Activated CD8-positive, alpha-beta memory T cell treated with anti-CD3 and anti-CD28 coated beads, Interleukin-2, amount 50 U/mL, for 48 hours (primary cell): ENCODE results near the gene TBC1D19.
"Not testable (repeated sequence)": the region's sequence is repeated elsewhere in the genome, so short reads cannot be mapped to it uniquely, and the experiment has no call there.

ENCODE experiments used
- DNase-seq: peaks from one replicate; pipeline ENCODE4 v3.0.0-alpha.2; 2020

Gene TBC1D19

DNA sequence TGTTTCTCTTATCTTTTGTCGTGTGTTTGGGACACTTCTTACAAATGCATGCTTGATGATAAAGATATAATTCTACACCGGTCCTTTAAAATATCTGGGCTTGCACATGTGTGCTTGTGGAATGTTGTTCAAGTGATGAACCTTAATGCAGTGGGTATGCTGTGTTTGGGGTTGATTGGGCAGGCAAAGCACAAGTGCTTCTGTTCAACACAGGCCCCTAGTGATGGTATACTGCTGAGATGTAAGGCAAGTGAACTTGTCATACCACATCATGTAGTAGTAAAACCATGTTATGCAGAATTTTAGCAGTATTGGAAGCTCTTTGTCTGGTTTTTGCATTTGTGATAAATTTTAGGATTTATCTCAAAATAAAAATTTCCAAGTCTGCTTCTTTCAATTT, 23.9 kb downstream of the TBC1D19 start:
- DNase-seq, result no peak

DNA sequence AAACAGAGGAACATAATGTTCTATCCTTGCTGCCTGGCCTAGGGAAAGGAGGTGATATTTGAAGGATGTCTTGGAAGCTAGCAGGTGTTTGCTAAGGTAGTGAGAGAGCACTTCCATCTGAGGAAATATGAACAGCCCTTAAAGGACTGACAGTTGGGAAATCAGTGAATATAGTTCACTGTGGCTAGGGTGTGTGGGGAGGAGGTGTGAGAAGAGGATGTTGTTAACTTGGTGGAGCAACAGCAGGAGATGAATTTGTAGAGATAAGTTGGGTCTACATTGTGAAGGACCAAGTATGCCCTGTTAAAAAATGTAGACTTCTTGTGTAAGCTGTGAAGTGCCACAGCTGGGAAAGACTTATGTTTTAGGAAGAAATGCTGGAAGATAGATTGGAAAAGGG, 25.5 kb downstream of the TBC1D19 start:
- DNase-seq, result no peak

DNA sequence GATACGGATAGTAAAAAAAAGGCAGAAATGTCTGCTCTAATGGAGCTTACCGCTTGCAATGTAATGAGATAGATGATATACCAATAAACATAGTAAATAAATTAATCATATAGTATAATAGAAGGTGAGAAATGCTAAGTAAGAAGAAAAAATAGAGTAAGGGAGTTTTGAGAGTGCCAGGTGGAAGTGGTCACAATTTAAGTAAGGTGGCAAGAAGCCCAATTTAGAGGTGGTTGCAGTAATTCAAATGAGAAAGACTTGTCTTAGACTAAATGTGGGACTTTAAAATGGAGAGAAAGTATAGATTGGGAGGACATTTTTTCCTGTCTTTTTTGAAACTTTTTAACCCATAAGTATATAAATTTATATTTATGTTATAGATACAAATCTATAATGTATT, 26.0 kb downstream of the TBC1D19 start:
- no peak for DNase-seq

DNA sequence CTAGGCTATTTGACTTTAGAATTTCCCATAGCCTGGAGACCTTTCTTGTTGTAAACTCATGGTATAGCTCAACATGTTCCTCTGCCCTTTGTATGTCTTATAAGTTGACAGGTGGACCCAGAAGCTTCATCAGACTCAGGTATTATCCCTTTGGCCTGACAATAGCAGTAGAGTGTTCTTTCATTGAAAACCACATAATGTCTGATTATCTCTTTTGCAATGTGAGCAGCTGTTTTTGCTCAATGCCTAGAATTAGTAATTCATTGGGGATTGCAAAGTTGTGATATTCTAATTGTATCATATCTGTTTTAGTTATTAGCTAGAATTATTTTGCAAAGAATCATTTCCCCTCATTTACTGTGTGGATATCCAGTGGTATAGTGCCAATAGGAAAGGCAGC, 27.5 kb downstream of the TBC1D19 start:
- no peak for DNase-seq

DNA sequence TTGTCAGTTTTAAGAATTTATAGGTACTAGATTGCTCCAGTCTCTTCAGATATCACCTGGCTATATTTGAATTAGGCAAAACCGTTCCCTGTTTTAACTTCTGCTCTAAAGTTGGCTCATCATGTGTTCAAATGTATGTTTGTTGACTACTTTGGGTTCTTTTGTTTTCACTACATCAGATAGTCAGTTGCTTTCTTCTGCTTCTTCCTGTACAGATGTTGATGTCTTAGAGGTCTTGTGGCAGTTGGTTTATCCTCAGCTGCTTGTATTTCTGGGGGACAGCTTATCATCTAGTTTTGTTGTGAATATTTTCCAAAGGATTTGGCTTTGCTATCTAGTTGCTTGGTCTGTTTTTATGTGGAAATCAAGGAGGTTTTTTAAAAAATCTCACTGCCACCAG, 28.0 kb downstream of the TBC1D19 start:
- DNase-seq, result no peak

DNA sequence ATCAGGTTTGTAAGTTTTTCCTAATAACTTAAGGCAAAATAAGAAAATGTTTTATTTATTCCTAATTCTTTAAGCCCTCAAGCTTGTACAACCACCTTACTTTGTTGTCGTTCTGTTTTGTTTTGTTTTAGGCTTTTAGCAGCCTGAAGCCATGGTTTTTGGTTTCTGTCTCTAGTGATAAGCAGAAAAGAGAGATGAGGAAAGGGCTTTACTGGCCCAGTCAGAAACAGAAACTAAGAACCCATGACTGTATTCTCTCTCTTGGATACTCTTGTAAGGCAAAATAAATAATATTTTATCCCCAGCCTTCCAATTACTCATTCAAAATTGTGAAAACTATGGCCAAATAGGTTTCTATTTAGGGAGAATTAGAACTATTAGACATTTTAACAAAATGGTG, 29.4 kb downstream of the TBC1D19 start:
- DNase-seq, result no peak

DNA sequence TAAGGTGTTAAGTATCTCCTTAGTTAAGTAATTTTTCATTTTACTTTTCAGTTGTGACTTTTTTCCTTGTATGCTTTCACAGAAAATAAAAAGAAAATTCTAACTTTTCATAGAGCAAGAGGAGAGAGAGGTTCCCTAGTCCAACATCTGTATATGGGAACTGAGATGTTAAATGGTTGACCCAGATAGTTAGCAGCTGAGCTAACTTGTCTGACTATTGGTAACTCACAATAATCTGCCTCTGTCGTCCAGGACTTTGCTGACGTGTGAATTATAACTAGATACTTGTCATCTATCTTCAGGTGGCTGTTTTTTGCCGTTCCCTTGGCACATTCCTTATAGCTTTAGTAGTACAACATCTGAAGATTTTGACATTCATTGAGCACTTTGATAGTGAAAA, 29.9 kb downstream of the TBC1D19 start:
- DNase-seq, result no peak

DNA sequence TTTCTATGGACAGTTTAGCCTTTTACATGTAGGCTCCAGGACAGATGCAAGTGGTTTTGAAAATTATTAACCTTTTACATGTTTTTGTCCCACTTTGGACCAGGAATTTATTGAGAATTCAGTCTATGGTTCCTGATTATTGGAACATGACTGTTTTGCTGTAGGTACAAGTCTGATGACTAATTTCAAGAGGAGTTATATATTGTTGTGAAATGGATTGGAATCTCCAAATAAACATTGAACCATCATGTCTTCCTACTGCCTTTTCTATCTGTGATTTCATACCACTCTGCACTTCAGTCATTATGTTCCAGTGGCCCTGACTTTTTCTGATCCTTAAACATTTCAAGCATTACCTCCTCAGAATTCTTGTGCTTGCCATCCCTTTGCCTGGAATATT, 35.9 kb downstream of the TBC1D19 start:
- DNase-seq, result no peak

DNA sequence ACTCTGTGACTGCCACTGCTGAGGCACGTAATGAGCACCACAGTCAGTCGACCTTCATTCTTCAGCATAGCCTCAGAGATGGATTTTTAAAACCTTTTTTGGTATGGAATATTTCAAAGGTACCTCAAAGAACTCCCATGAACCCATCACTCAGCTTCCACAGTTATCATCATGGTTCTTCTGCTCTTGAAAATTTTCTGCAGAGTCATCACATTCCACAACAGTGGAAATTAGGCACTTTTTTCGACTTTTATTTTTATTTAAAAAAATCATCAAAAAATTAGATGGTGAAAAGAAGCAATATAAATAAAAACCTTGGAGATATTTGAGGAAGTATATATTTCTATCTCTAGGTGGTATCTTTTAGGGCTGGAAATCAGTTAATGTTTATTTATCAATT, 37.5 kb downstream of the TBC1D19 start:
- no peak for DNase-seq

DNA sequence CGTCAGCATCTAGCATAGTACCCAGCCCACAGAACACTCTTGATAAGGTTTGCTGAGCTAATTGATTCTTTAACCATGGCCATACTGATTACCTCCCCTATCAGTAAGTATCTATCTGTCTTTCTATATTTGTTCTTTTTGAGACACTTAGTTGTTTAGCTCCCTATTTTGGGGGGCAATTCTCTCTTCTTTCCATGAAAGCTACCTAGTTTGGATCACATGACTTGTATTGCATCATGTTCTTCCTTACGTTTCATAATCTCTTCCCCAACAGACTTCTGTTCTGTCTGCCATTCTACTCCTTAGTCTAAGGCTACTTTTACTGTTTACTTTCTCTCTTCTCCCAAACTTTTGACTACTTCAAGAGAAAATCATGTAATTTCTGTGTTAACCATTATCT, 39.0 kb downstream of the TBC1D19 start:
- no peak for DNase-seq

DNA sequence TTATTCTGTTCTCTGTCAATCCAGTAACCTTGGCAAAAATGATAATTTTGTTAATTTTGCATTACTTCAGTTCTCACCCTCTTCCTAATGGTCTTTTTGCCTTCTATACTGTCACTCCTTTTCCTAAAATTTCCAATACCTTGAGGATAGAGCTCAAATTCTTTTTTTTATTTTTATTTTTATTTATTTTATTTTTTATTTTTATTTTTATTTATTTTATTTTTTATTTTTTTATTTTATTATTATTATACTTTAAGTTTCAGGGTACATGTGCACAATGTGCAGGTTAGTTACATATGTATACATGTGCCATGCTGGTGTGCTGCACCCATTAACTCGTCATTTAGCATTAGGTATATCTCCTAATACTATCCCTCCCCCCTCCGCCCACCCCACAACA, 42.8 kb downstream of the TBC1D19 start:
- DNase-seq, result not testable (repeated sequence)

DNA sequence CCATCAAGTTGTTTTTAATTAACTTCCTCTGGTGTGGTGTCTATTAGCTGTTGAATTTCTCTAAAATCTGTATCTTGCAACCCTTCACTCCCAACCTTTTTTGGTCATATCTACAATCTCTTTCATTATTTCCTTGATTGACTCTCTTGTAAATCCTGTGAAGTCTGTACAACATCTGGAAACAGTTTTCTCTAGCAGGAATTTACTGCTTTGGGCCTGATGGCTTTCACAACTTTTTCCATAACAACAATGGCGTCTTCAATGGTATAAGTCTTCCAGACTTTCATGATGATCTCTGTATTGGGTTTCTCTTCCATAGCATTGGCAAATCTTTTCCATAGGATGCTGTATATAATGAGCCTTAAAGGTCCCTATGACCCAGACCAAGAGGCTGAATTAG, 49.0 kb downstream of the TBC1D19 start:
- DNase-seq, result no peak

DNA sequence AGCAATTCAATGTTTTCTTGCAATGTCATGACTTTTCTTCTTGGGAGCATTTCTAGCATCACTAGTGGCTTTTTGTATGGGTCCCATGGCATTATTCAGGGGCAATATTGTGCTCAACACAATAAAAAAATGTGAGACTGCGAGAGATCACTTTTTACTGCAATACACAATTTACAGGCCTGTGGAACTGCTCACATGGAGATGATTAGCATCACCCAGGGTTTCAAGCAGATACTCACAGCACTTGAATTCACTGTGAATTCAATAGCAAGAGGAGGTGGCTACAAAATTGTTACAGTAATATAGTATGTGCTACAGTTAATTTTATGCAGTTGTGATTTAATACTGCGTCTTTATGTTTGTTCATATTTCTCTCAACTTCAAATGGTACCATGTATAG, 50.4 kb downstream of the TBC1D19 start:
- no peak for DNase-seq

DNA sequence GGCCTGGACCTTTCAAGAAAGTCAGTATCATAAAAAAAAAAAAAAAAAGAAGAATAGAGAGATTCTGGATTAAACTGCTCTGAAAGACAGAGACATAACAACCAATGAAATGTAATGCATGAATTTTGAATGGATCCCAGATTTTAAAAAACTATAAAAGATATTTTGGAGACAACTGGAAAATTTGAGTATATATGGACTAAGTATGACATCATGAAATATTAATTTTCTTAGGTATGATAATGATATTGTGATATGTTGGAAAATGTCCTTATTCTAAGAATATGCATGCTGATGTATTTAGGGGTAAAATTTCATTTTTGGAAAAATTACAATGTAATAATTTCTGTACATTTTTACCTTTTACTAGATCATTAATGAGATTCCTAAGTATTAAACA, 52.6 kb downstream of the TBC1D19 start:
- no peak for DNase-seq

DNA sequence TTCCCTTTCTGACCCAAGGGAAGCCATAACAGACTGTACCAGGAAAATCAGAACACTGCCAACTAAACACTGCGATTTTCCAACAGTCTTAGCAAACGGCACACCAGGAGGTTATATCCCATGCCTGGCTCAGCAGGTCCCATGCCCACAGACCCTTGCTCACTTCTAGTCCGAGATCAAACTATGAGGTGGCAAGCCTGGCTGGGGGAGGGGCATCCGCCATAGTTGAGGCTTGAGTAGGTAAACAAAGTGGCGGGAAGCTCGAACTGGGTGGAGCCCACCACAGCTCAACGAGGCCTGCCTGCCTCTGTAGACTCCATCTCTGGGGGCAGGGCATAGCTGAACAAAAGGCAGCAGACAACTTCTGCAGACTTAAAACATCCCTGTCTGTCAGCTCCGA, 56.8 kb downstream of the TBC1D19 start:
- DNase-seq, result not testable (repeated sequence)

DNA sequence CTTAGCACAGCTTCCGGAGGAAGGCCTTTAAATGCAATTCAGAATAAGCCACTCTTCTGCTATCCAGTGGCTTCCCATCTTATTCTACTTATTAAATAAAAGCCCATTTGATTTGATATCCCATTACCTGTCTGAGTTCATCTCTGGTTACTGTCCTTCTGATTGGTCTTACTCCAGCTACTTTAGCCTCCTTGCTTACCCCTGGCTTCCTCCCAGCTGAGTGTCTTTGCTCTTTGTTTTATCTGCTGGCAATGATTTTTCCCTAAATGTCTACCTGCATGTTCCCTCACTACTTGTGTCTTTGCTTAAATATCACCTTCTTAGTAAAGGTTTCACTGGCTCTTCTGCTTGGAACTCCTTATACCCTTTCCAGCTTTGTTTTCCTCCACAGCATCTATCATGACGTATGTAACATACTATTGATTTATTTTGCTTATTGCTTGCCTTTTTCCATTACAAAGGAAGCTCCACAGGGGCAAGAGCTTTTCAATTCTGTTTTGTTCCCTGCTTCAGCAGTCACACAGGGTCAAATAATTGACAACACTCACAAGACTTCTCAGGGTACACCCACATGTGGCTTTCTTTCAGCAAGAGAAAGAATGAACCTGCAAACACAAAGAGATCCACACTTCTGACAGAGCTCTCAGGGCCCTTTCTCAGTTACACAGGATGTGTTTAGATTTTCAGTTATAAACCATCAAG, 63.8 kb downstream of the TBC1D19 start:
- DNase-seq, result no peak

DNA sequence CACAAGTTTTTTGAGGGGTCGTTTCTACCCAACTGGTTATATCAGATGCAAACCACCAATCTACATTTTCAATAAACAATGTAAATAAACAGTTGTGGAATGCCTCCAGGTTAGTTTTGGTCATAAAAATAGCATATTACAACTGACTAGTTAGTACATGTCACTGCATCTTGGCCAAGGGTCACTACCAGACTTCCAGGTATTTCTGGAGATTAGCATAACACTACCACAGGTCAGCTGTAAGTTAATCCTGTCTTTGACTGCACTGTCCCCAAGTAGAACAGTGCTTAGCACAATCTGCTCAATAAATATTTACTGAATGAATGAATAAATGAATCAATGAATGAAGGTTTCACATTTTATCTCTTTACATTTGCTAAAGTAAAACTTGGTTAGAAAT, 64.4 kb downstream of the TBC1D19 start:
- DNase-seq, result no peak

DNA sequence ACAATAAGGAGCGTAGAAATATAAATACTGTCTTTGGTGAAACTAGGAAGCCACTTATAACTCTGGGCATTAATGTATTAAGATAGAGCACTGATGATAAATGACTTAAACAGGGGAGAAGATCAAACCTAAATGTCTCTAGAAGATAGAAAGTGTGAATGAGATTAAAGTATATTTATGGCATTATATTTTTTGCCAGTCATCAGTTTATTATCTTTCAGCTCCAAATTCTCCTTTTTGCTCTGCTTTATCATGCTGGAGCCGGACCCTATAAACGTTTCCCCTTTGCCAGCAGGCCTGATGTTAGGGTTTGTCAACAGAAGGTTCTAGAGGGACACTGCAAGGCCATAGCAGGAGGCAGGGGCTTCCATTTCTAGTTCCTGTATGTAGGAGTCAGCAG, 76.4 kb downstream of the TBC1D19 start:
- DNase-seq, result no peak

DNA sequence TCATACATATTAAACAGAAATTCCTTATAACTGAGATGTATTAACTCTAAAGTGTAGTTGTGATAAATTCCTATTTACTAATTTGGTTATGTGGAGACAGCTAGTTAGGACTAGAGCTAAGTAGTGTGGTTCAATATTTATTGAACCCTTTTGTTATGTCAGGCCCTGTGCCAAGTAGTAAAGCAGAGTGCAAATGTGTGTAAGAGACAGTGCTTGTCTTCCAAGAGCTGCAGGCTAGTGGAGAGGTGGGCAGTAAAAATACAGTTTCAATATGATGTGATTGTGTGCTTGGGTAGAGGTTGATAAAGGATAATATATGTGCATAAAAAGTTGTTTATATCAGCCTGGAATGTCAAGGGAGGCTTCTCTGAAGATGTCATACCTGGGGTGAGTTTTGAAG, 80.0 kb downstream of the TBC1D19 start:
- no peak for DNase-seq

DNA sequence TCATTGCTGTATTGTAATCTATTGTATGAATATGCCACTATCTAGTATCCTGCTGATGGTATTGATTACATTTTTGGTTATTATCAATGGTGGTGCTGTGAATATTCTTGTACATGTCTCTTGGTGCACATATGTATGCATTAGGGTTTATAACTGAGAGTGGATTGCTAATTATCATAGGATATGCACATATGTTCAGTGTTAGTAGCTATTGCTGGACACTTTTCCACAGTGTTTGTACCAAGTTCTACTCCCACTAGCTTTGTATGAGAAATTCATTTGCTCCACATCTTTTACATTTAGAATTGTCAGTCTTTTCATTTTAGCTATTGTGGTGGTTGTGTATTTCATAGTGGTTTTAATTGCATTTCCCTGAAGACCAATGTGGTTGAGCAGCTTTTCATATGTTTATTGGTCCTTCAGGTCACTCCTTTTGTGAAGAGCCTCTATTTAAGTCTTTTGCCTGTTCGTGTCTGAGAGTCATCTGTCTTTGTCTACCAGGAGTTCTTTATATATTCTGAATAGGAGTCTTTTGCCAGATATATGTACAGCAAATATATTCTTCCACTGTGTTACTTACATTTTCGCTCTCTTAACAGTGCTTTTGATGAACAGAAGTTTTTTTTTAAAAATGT, 87.1 kb downstream of the TBC1D19 start:
- DNase-seq, result no peak

DNA sequence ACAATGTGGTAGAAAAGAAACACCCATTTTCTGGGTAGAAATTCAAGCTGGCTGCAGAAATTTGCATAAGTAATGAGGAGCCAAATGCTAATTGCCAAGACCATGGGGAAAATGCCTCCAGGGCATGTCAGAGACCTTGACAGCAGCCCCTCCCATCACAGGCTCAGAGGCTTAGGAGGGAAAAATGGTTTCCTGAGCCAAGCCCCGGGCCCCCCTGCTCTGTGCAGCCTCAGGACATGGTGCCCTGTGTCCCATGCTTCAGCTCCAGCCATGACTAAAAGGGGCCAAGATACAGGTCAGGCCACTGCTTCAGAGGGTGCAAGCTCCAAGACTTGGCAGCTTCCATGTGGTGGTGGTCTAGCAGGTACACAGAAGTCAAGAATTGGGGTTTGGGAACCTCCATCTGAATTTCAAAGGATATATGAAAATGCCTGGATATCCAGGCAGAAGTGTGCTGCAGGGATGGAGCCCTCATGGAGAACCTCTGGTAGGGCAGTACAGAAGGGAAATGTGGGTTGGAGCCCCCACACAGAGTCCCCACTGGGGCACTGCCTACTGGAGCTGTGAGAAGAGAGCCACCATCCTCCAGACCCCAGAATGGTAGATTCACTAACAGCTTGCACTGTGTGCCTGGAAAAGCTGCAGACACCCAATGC, 95.3 kb downstream of the TBC1D19 start:
- DNase-seq, result not testable (repeated sequence)

DNA sequence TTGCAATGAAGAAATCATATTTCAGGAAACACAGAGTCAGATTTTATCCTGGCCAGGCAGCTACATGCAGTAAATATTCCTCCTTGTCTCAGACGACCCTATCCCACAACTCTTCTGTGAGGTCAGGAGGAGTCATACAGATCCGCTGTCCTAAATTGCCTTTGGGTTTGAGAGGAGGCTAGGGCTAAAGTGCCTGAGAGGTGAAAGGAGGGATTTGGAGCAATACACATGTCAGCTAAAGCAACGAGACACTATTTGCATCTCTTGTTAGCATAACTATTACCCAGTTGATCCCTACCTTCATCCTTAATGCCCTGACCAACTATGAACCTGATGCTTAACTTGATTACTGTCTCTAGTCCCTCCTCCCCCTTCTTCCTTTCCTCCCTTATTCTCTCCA, 98.6 kb downstream of the TBC1D19 start:
- DNase-seq, result no peak

DNA sequence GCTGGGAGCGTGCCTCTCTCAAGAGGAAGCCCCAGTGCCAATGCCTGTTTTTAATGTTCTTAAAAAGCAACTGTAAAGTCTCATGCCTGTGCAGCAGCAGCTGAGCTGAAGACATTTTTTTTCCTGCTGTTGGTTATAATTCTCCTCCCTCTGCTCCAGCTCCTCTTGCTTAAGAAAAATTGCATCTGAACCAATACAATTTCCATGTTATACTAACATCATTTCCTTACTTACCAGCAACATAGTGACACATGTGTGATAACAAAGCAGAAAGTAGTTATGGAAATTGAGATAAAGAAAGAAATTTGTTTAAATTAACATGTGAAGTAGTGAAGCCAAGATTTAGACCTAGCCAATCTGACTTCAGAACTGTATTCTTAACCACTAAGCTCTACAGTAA, 101.4 kb downstream of the TBC1D19 start:
- DNase-seq, result no peak

DNA sequence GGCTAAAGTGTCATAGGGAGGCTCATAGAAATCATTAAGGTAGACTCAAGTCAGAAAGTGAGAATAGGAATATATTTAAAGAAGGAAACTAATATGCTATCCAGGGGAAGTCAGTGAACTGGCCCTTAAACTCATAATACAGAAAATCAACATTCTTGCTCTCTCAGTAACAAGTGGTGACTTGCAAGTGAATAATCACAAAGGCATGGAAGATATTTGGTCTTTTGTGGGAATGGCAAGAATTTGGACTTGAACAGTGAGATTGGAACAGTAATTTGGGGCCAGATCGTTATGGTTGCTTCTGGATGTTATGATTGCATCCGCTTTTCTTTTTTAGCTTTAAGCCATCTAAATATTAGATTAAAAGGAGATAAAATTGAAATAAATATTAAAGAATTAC, 103.8 kb downstream of the TBC1D19 start:
- DNase-seq, result no peak

DNA sequence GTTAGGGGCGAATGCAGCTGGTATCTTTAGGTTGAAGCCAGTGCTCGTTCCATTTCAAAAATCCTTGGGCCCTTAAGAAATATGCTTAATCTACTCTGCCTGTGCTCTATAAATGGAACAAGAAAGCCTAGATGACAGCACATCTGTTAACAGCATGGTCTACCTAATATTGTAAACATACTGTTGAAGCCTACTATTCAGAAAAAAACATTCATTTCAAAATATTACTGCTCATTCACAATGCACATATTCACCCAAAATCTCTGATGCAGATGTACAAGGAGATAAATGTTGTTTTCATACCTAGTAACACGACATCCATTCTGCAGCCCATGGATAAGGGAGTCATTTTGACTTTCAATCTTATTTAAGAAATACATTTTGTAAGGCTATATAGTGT, 106.6 kb downstream of the TBC1D19 start:
- DNase-seq, result no peak
